NT2/D1 (cell line): ENCODE data around the gene DEDD.

ENCODE experiments used
- SUZ12 ChIP-seq: IDR thresholded peaks from 2 replicates; pipeline ENCODE4 v1.6.1; 2011; ENCODE audit not compliant: insufficient read length, insufficient read depth; ENCODE audit errors: extremely low read depth
- YY1 ChIP-seq: IDR thresholded peaks from 2 replicates; pipeline ENCODE4 v1.6.1; 2011; ENCODE audit not compliant: insufficient read length, insufficient read depth
- ZNF274 ChIP-seq: IDR thresholded peaks from 2 replicates; pipeline ENCODE4 v1.6.1; 2011; ENCODE audit warnings: mild to moderate bottlenecking, low read depth, low read length

DNA sequence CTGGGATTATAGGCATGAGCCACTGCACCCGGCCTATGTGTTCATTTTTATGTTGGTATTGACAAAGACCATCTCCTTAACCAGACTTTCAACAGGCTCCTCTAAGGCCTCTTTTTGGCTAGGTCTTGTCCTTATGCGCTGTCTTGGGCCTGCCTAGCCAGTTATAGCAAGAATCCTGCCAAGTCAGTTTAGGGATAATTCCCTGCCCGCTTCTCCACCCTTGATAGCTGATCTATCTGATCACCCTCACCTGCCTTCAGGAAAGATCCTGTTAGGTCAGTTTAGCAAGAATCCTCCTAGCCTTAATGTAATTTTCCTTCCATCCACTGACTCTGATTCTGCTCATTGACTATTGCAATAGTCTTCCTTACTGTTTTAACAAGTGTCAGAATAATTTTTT, 47.2 kb upstream of the DEDD start:
- no peak for TF ChIP-seq SUZ12
- TF ChIP-seq YY1 = no peak
- TF ChIP-seq ZNF274 = no peak
